GM21390 (cell line): ENCODE measurements around the gene NUDT5.
"Not testable (repeated sequence)": the region's sequence is repeated elsewhere in the genome, so short reads cannot be mapped to it uniquely, and the experiment has no call there.

ENCODE experiments used
- ATAC-seq: cut with Tn5 transposase; IDR thresholded peaks from one replicate; pipeline ENCODE4 v1.9.1; 2021; ENCODE audit not compliant: unreplicated experiment

Gene NUDT5

DNA sequence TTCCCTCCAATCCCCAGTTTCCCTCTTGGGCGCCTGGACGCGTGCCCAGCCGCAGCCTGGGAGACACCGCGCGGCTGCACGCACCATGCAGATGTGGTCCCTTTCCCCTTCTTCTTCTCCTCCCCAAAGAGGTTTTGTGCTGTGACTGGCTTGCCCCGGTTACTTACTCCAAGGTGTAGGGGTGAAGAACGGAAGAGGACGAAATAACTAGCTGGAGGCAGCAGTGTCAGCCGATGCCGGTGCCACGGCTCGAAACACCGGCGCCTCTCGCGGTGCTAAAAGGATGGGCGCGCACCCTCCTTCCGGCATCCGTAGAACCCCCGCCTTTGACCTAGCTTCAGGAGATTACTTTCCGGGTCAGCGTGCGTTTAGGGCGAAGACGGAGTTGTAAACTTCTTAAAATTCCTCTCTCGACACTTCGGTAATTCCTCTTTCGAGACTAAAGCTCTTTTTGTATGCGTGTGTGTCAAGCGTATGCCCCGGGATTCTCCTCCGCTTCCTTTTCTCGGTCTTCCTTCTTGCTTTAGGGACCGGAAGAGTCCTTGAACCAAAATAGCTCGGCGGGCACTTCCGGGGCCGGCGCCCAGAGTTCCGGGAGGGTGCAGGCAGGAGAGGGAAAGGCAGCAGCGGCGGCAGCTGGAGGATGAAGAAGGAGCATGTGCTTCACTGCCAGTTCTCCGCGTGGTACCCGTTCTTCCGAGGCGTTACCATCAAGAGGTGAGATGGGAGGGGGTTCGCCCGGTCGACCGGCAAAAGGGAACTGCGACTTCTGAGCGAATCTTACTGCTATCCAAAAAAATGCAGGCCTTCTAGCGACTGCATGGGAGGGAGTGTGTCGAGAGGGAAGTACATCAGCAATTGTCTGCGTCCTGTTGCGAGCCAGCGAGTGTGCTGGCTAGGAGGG lies at the start of gene NUDT5, which contains the start of gene CDC123:
NUDT5 (minus strand) TSS at position 289 of the 904 bp plus-strand sequence. CDS start 9,600 bp downstream, outside the sequence.
CDC123 (plus strand) TSS at position 586 of the 904 bp plus-strand sequence; CDS start at position 644, 58 bp downstream.
- ATAC-seq: peak; percentile 91

DNA sequence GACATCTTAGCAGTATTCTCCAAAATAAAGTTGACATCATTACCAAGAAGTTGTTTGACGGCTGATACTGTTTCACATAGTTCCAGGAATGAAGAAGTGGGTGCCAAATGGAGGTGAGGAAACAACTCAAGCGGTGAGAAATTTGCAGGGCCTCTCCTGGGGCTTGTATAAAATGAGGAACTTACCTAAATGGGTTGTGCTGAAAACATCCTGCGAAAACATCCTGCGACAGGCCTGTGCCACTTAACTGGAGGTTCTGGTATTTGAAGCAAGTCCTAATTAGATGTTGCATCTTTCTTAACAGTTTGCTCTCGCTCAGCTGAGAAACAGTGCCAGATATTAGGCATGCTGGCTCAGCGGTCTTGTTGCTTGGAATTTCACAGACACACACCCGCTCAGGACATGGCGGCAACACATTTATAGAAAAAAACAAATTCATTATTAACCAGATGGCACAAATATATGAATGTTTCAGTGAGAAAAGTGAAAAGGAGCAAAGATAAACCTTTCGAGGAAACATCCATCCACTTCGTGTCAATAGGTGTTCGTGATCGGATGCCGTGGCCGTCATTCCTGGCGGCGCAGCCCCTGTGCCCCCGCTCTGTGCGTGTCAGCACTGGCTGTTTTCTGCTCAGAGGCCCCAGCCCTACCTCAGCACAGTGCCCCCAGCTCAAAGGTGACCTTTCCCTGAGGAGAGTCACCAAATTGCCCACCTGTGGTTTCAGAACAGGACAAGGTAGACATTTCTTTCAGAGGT lies 48.4 kb upstream of the NUDT5 start:
- ATAC-seq: no peak

GRCh38 chr10:12241810-12242529 lies 46.3 kb upstream of the NUDT5 start:
- ATAC-seq: no peak

- no peak for ATAC-seq
Observed at GRCh38 chr10:12238821-12239220, 43.1 kb upstream of the NUDT5 start.

GRCh38 chr10:12237265-12238220 lies 41.9 kb upstream of the NUDT5 start:
- ATAC-seq: no peak

- ATAC-seq: no peak
Observed at GRCh38 chr10:12235796-12236195, 40.1 kb upstream of the NUDT5 start.

DNA sequence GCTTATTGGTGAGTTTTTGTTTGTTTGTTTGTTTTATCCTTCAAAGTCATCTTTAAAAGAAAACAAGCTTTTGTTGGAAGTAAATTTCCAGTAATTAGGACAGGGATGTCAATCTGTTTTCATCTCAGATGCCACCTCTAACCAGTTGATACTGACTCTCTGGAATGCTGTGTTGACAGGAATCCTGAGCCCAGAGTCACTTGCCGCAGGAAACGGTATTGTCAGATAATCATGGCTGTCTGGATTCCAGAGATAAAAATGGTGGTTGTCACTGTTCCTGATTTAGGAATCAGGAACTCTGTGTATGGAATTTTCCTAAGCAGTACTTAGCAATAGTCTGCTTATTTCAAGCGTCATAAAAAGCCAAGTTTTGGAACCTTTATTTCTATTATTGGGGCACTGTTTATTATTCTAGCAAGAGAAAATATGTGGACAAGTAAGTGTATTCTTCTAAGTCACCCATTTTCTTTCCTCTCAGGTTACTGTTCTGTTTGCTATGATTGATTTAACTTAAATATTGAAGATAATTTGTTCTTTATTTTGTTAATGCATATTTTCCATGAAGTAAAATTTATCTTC lies 39.5 kb upstream of the NUDT5 start:
- ATAC-seq: no peak

GRCh38 chr10:12234687-12235086 lies 39.0 kb upstream of the NUDT5 start:
- not testable (repeated sequence) for ATAC-seq

- ATAC-seq: no peak
Observed at GRCh38 chr10:12228851-12229250, 33.2 kb upstream of the NUDT5 start.

DNA sequence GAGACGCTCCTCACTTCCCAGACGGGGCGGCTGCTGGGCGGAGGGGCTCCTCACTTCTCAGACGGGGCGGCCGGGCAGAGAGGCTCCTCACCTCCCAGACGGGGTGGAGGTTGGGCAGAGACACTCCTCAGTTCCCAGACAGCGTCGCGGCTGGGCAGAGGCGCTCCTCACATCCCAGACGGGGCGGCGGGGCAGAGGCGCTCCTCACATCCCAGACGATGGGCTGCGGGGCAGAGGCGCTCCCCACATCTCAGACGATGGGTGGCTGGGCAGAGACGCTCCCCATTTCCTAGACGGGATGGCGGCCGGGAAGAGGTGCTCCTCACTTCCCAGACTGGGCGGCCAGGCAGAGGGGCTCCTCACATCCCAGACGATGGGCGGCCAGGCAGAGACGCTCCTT lies 30.7 kb upstream of the NUDT5 start:
- not testable (repeated sequence) for ATAC-seq

DNA sequence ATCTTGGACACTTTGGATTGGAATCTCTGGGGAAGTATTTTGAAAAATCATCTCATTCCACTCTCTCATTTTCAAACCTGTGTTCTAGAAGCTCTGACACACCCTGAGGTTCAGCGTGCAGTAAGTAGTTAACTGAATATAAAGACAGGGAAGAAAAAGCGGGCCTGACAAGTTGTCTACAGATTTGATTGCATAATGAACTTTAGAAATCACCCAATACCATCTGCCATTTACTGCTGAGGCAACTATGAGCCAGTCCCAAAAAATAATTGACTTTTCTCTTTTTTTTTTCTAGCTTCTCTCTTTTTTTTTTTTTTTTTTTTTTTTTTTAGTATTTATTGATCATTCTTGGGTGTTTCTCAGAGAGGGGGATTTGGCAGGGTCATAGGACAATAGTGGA lies 29.8 kb upstream of the NUDT5 start:
- no peak for ATAC-seq

- ATAC-seq: no peak
Observed at GRCh38 chr10:12221323-12222298, 25.9 kb upstream of the NUDT5 start.

DNA sequence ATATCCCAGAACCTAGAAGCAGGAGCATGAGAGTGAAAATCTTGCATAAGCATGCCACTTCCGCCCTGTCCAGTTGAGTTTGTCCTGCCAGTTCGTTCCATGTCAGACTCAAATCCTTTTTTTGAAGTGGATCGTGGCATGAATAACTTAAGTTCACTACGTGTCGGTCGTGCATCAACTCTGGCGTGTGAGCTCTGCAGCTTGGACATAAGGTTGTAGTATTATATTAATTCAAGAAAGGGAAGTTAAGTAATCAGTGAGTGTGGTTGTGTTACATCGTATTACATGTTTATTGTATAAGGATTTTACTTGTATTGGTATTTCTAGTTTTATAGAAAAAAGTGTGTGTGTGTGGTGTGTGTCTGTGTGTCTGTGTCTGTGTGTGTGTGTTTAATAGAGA lies 23.3 kb upstream of the NUDT5 start:
- no peak for ATAC-seq

- ATAC-seq: no peak
Observed at GRCh38 chr10:12214763-12215218, 19.1 kb upstream of the NUDT5 start.

GRCh38 chr10:12214093-12214492 lies 18.4 kb upstream of the NUDT5 start:
- ATAC-seq: no peak

GRCh38 chr10:12213621-12214020 lies 17.9 kb upstream of the NUDT5 start:
- ATAC-seq: no peak

GRCh38 chr10:12212454-12212853 lies 16.8 kb upstream of the NUDT5 start:
- no peak for ATAC-seq

DNA sequence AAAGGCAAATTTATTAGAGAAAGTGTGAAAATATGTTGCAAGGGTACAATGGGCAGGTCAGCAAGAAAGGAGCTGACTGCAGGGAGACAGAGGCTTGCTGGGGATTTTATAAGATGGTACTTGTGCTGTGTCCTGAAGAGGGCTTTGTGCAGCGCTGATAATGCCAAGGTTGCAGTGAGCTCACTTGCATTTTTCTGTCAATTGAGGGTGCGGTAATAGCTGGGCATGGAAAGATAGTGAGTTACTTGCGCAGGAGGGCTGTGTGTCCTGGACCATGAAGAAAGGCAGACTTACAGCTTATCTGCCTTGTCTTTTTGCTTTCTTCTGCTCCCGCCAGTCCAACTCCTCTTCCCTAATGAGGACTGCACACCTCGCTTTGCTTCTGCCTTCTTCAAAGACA lies 12.8 kb upstream of the NUDT5 start:
- no peak for ATAC-seq
